MCF 10A (cell line): Measurements from ENCODE around the gene TMEM131. TPM values are rescaled to one million over a fixed set of nuclear protein-coding genes. Genes with fewer than 3 reads are reported as not detected.
"Not testable (repeated sequence)": the region's sequence is repeated elsewhere in the genome, so short reads cannot be mapped to it uniquely, and the experiment has no call there.

Experiments
- BruUV-seq: library from RNA; stranded (reverse); fragments of 400-500 nt; replicated peaks from 2 replicates; lab custom pipeline; 2021; lab: Mats Ljungman, UMichigan
- CTCF ChIA-PET: fragments of 300-600 bp; sonication (Branson Sonifier 250); formaldehyde crosslinking; extraction: SDS; loops from one replicate; lab custom pipeline; 2021; ENCODE audit warnings: antibody characterized with exemption, inconsistent platforms; lab: Yijun Ruan, JAX
- POLR2A ChIA-PET: fragments of 300-600, 350-650 bp; sonication (Branson Sonifier 250); formaldehyde crosslinking; extraction: SDS; loops from one replicate; lab custom pipeline; 2020; ENCODE audit warnings: antibody characterized with exemption, inconsistent platforms; lab: Yijun Ruan, JAX
- DNase-seq: peaks from one replicate; pipeline ENCODE4 v3.0.0-alpha.2; 2018; ENCODE audit not compliant: unreplicated experiment
- H3K27ac Mint-ChIP-seq: one replicate; pipeline ENCODE4 v1.8.0; 2022; ENCODE audit warnings: mild to moderate bottlenecking, low read depth, mixed read lengths; ENCODE audit not compliant: unreplicated experiment
- H3K27me3 Mint-ChIP-seq: one replicate; pipeline ENCODE4 v1.8.0; 2022; ENCODE audit warnings: mixed read lengths; ENCODE audit not compliant: insufficient read depth, unreplicated experiment
- H3K36me3 Mint-ChIP-seq: one replicate; pipeline ENCODE4 v1.8.0; 2022; ENCODE audit warnings: mild to moderate bottlenecking, moderate library complexity, mixed read lengths; ENCODE audit not compliant: insufficient read depth, unreplicated experiment
- H3K4me1 Mint-ChIP-seq: one replicate; pipeline ENCODE4 v1.8.0; 2022; ENCODE audit warnings: mixed read lengths; ENCODE audit not compliant: insufficient read depth, unreplicated experiment
- H3K4me3 Mint-ChIP-seq: one replicate; pipeline ENCODE4 v1.8.0; 2022; ENCODE audit warnings: mild to moderate bottlenecking, moderate library complexity, mixed read lengths; ENCODE audit not compliant: unreplicated experiment
- H3K9me3 Mint-ChIP-seq: one replicate; pipeline ENCODE4 v1.8.0; 2022; ENCODE audit warnings: mixed read lengths; ENCODE audit not compliant: unreplicated experiment
- CTCF ChIP-seq: fragments of 200-600 bp; IDR thresholded peaks from one replicate; pipeline ENCODE4 v1.8.0; 2022; ENCODE audit warnings: antibody characterized with exemption, mild to moderate bottlenecking; ENCODE audit not compliant: unreplicated experiment
- intact Hi-C: fragments of 100-400 bp; cut with micrococcal nuclease; formaldehyde crosslinking; loops from 2 replicates; pipeline ENCODE4 v1.14.1; 2022
- total RNA-seq: library from RNA; stranded (reverse); gene quantifications from 2 replicates; pipeline ENCODE4 v1.2.3, GENCODE V29; 2022

The TMEM131 gene
- total RNA-seq, 1 experiment from 2014 or later = 42.2 TPM

- DNase-seq = no peak
- Mint-ChIP-seq H3K27ac (no peak overlapping the region), H3K27me3 (peaks cover 25% of the 10 kb centered on the region), H3K9me3 (peaks cover 4% of the 10 kb centered on the region), H3K36me3 (no peaks in the 10 kb centered on the region), H3K4me3 (no peak overlapping the region), H3K4me1 (peaks cover 6% of the 10 kb centered on the region)
- no peak for TF ChIP-seq CTCF
- ChIA-PET CTCF (no interaction called here), POLR2A (interaction anchor here (0.8 kb wide), 1 partner anchor 125 kb away, joined by 4 read pairs; no protein-coding TSS in a partner anchor)
- BruUV-seq = no TSS peak
- intact Hi-C loops = no loop called here
Observed at GRCh38 chr2:98026292-98026691, 30.5 kb upstream of the TMEM131 start.

DNA sequence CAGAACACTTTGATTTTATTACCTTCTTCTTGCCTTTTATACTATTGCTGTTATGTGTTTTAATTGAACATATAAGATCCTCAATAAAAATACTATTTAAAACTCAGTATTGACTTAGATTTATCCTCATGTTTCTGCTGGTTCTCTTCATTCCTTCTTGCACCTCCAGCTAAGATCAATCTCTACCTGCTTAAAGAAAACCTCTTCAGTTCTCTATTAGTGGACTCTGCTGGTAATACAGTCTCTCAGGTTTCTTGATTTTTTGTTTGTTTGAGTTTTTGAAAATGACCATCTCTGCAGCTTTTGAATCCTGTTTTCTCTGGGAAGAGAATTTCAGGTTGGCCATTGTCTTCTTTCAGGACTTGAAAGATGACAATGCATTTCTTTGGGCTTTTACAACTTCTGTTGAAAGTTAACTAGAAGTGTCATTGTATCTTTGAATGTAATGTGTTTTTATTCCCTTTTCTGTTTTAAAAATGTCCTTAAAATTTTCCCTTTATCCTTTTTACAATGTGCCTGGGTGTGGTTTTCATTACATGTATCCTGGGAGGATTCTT is 29.8 kb upstream of the TMEM131 start:
- Mint-ChIP-seq H3K36me3 (no peaks in the 10 kb centered on the region), H3K4me3 (no peak overlapping the region), H3K4me1 (peaks cover 6% of the 10 kb centered on the region), H3K27me3 (peaks cover 25% of the 10 kb centered on the region), H3K9me3 (peaks cover 12% of the 10 kb centered on the region), H3K27ac (no peak overlapping the region)
- ChIA-PET CTCF (no interaction called here), POLR2A (interaction anchor here (0.8 kb wide), 1 partner anchor 126 kb away, joined by 4 read pairs; no protein-coding TSS in a partner anchor)
- no peak for TF ChIP-seq CTCF
- intact Hi-C loops = no loop called here
- no peak for DNase-seq
- BruUV-seq = no TSS peak

DNA sequence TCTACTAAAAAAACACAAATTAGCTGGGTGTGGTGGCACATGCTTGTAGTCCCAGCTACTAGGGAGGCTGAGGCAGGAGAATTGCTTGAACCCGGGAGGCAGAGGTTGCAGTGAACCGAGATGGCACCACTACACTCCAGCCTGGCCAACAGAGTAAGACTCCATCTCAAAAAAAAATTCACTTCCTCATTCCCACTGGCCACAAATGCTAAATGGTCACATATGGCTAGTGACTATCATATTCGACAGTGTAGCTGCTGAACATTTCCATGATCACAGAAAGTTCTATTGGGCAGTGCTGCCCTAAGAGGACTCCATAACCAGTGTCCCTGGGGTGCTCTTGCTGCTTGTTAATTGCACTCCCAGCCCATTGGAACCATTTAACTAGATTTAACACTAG is 26.3 kb upstream of the TMEM131 start:
- H3K4me1 Mint-ChIP-seq, POLR2A ChIA-PET, DNase-seq, H3K27ac Mint-ChIP-seq, BruUV-seq, CTCF ChIA-PET, intact Hi-C loops, H3K4me3 Mint-ChIP-seq, H3K36me3 Mint-ChIP-seq: not testable (repeated sequence)
- Mint-ChIP-seq H3K9me3 (peaks cover 15% of the 10 kb centered on the region), H3K27me3 (peaks cover 20% of the 10 kb centered on the region)

DNA sequence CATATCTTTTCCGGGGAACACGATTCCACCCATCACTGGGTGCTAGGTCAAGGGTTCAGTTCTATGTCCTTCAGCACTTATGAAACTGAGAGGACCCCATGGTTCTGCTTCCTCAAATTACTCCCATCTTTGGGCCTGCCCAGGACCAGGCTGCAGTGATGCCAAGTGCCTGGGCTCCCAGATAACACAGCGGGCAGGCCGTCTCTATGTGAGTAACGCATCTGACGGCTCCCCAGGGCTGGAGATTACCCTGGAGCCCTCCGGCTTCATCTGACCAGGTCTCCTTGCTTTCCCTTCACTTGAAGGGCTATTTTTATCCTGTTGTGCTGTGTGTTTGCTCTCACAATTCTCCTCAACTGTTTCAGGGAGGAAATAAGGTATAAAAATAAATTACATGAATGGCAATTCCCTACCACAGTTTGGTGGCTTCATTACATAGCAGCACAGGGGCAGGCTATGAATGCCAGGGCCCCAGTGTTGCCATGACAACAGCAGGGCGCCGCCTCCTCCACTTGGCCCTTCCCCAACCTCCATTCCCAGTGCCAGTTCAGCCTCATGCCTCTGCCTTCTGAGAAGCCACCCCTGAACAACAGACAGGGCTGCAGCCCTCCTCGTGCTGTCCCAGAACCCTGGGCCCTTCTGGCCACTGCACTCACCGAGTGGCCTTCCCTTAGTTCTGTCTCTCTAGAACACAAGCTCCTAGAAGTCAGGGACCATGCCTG is 25.4 kb upstream of the TMEM131 start:
- Mint-ChIP-seq H3K4me3 (no peak overlapping the region), H3K9me3 (peaks cover 15% of the 10 kb centered on the region), H3K36me3 (no peaks in the 10 kb centered on the region), H3K27ac (no peak overlapping the region), H3K27me3 (peaks cover 11% of the 10 kb centered on the region), H3K4me1 (peaks cover under 1% of the 10 kb centered on the region)
- intact Hi-C loops = no loop called here
- TF ChIP-seq CTCF = no peak
- POLR2A ChIA-PET = interaction anchor here (0.6 kb wide), 1 partner anchor 25 kb away, joined by 3 read pairs; no protein-coding TSS in a partner anchor
- DNase-seq = no peak
- no TSS peak for BruUV-seq
- CTCF ChIA-PET = no interaction called here
